ENCODE measurements around the gene GSG1L.
"Not testable (repeated sequence)": the region's sequence is repeated elsewhere in the genome, so short reads cannot be mapped to it uniquely, and the experiment has no call there.

GSG1L gene

DNA sequence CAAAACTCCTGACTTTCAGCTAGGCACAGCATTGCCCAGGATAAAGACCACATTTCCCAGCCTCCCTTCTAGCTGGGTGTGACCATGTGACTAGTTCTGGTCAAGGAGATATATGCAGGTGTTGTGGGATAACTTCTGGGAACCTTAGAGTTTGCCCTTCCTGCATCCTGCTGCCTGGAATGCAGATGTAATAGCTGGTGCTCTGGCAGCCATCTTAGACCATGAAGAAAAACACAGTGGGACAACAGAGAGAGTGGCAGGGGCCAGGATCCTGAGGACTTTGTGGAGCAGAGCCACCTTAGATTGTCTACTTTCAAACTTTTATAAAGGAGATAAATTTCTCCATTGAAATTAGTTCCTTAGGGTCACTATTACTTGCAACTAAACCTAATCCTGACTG is 101.3 kb downstream of the GSG1L start:
- Mint-ChIP-seq H3K4me3 (no peak overlapping the region), H3K9me3 (peaks cover 5% of the 10 kb centered on the region)

DNA sequence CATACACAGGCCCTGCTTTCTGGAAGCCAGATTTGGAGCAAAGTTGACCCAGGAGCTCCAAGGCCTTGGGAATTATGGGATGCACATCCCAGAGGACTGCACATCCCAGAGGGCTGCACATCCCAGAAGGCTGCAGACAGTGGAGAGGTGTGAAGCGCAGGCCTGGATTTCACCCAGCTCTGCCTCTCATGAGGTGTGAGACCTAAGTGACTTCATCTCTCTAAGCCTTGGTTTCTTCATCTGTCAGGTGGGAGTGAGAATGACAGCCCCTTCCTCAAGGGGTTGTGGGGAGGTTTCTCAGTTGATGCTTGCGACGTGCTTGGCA is 102.3 kb downstream of the GSG1L start:
- no peaks in the 10 kb centered on the region for H3K36me3 Mint-ChIP-seq
- H3K27ac Mint-ChIP-seq: no peak overlapping the region

More for the DNA sequence above, 101.3 kb downstream of the GSG1L start:
- Mint-ChIP-seq H3K36me3 (no peaks in the 10 kb centered on the region), H3K27ac (no peak overlapping the region), H3K4me1 (no peaks in the 10 kb centered on the region), H3K27me3 (peaks cover 21% of the 10 kb centered on the region)
- DNase-seq (ENCODE audit: low spot score in 2 of 2) (no peak), ATAC-seq (ENCODE audit: low read depth) (no peak)

DNA sequence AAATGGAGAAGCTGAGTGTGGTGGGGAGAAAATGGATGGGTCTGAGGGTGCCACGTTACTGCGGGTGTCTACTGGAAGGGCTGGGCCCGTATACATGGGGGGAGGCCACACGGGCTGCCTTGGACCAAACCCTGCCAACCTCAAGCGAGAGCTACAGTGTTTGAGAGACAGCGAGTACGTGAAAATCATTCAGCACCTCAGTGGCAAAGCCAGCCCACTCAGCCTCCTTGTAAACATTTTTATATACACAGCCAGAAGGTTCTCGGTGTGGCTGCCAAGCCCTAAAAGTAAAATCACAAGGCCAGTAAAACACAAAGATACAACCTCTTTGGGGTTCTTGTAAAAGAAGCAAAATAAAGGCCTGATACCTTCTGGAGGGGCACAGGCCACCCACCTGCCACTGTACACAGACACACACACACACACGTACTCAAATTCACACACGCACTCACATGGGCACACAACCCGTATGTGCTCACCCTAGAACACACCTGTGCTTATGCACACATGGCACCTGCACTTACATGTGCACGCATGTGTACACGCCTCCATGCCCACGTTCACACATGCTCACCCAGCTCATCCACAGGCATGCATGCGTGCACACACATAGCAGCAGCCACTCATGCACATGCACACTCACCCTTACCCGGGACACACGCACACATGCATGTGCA is 102.8 kb downstream of the GSG1L start:
- peaks cover 5% of the 10 kb centered on the region for H3K9me3 Mint-ChIP-seq
- H3K4me3 Mint-ChIP-seq: no peak overlapping the region
- DNase-seq (ENCODE audit: low spot score in 2 of 2) (no peak), ATAC-seq (ENCODE audit: low read depth) (no peak)
- H3K36me3 Mint-ChIP-seq: no peaks in the 10 kb centered on the region
- no peaks in the 10 kb centered on the region for H3K4me1 Mint-ChIP-seq
- H3K27me3 Mint-ChIP-seq: peaks cover 19% of the 10 kb centered on the region
- no peak overlapping the region for H3K27ac Mint-ChIP-seq

More for the DNA sequence above, 102.3 kb downstream of the GSG1L start:
- Mint-ChIP-seq H3K4me1 (no peaks in the 10 kb centered on the region), H3K4me3 (no peak overlapping the region), H3K27me3 (peaks cover 21% of the 10 kb centered on the region), H3K9me3 (peaks cover 5% of the 10 kb centered on the region)
- DNase-seq (ENCODE audit: low spot score in 2 of 2) (no peak), ATAC-seq (ENCODE audit: low read depth) (no peak)

DNA sequence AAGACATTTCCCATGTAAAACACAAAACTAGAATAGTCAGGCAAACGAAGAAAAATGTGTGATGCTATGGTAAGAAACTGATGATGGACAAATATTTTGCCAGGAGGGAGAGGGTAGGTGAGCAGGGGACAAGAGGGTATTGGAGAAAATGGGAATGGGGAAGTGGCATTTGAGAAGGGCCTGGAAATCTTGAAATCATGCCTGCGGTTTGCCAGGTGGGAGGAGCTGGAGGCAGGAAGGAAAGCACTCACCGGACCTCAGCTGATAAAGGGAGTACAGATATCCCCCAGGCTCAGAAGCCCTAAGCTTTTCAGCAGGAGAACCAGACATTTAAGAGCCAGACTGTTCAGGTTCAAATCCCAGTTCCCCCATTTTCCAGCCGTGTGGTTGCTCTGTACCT is 103.6 kb downstream of the GSG1L start:
- Mint-ChIP-seq H3K9me3 (peaks cover 12% of the 10 kb centered on the region), H3K4me1 (no peaks in the 10 kb centered on the region), H3K36me3 (peaks cover 3% of the 10 kb centered on the region), H3K27me3 (peaks cover 15% of the 10 kb centered on the region), H3K27ac (no peak overlapping the region), H3K4me3 (no peak overlapping the region)
- DNase-seq (ENCODE audit: low spot score in 2 of 2): no peak
- no peak for ATAC-seq (ENCODE audit: low read depth)

DNA sequence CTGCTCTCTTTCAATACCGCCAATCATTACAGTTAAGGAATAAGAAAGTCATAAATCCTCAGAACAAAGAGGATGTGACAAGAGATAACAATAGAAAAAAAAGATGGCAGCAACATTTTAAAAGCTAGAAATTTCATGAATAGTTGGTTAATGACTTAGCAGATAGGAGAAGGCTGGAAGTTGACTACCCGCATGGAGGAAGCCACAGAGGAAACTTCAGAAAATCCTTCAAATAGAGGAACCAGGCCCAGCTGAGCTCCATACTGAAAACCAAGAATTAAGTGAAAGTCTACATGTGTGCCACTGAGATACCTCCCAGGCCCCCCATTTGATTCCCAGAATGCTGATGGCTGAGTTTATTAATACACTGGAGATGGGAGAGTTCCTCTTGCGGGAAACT is 109.3 kb downstream of the GSG1L start:
- no peaks in the 10 kb centered on the region for H3K4me1 Mint-ChIP-seq
- DNase-seq (ENCODE audit: low spot score in 2 of 2): no peak
- no peak overlapping the region for H3K27ac Mint-ChIP-seq
- no peak overlapping the region for H3K4me3 Mint-ChIP-seq
- peaks cover 3% of the 10 kb centered on the region for H3K36me3 Mint-ChIP-seq
- H3K9me3 Mint-ChIP-seq: peaks cover 13% of the 10 kb centered on the region
- peaks cover 17% of the 10 kb centered on the region for H3K27me3 Mint-ChIP-seq
- ATAC-seq (ENCODE audit: low read depth): no peak

DNA sequence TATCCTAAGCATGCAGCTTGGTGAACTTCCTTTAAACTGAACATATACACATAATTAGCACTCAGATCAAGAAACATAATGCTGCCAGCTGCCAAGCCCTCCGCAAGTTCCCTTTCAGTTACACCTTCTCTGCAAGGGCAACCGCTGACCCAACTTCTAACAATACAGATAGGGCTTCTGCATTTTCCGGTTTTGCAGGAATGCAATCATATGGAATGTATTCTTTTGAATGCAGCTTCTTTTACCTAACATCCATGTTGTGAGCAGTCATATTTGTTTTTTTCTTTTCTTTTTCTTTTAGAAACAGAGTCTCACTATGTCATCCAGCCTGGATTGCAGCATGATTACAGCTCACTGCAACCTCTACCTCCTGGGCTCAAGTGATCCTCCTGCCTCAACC is 110.7 kb downstream of the GSG1L start:
- H3K4me3 Mint-ChIP-seq: no peak overlapping the region
- H3K36me3 Mint-ChIP-seq: peaks cover 3% of the 10 kb centered on the region
- no peak overlapping the region for H3K27ac Mint-ChIP-seq
- no peaks in the 10 kb centered on the region for H3K4me1 Mint-ChIP-seq
- H3K27me3 Mint-ChIP-seq: peaks cover 17% of the 10 kb centered on the region
- H3K9me3 Mint-ChIP-seq: peaks cover 13% of the 10 kb centered on the region
- no peak for DNase-seq (ENCODE audit: low spot score in 2 of 2)
- no peak for ATAC-seq (ENCODE audit: low read depth)

DNA sequence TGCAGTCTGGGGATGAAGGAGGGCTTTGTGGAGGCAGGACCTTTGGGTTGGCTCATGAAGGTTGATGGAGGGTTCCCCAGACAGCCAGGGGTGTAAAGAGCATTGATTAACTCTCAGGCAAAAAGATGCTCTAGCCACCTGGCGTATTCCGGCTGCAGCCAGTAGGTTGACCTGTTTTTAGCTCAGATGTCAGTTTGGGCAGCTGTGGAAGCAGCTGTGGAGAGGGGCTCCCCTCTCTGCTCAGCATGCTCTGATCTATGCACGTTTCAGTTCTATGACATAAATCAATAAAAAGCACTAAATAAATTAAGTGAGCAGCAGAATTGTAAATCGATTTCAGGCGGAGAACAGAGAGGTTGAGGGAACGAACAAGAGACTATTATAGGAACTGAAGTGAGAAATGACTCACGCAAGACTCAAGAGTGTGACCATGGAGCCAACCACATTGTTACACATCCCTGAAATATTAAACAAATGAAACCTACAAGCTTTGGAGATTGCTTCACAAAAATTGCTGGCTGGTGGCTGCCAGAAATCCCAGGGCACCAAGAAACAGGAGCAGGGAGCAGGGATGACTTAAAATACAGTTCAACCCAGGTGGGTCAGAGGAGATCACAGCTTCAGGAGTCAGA is 111.9 kb downstream of the GSG1L start:
- Mint-ChIP-seq H3K27me3 (peaks cover 13% of the 10 kb centered on the region), H3K4me3 (no peak overlapping the region), H3K36me3 (peaks cover 3% of the 10 kb centered on the region), H3K27ac (no peak overlapping the region), H3K9me3 (peaks cover 9% of the 10 kb centered on the region), H3K4me1 (no peaks in the 10 kb centered on the region)
- ATAC-seq (ENCODE audit: low read depth): no peak
- DNase-seq (ENCODE audit: low spot score in 2 of 2): no peak

DNA sequence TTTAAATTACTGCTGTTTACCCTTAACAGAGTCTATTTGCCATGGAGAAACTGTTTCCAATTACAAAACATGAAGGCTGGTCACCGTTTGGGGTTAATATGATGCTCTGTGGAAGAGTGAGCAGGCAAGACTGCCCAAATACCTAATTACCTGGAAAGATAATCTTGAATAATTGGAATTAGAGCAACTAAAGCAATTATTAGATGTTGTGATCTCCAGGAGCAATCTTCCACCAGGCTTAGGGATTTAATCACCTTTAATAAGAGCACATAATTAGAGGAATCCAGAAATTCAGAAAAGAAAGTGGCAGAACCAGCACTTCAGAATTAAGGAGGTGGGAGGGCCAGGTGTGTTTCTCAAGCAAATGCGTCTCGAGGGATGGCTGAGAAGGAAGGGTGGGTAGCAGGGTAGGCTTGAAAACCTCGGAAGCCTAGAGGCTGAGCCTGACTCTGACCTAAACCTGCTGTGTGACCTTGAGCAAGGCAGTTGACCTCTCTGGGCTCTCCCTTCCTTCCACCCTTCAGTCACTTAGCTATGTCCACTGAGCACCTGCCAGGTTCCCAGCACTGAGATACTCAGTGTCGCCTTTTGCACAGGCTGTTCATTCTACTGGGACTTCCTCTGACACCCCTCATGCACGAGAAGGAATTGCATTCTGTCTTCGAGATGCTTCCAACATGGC is 113.2 kb downstream of the GSG1L start:
- Mint-ChIP-seq H3K27ac (no peak overlapping the region), H3K9me3 (peaks cover 6% of the 10 kb centered on the region), H3K36me3 (no peaks in the 10 kb centered on the region), H3K4me3 (no peak overlapping the region), H3K27me3 (peaks cover 13% of the 10 kb centered on the region), H3K4me1 (no peaks in the 10 kb centered on the region)
- no peak for ATAC-seq (ENCODE audit: low read depth)
- DNase-seq (ENCODE audit: low spot score in 2 of 2): no peak

DNA sequence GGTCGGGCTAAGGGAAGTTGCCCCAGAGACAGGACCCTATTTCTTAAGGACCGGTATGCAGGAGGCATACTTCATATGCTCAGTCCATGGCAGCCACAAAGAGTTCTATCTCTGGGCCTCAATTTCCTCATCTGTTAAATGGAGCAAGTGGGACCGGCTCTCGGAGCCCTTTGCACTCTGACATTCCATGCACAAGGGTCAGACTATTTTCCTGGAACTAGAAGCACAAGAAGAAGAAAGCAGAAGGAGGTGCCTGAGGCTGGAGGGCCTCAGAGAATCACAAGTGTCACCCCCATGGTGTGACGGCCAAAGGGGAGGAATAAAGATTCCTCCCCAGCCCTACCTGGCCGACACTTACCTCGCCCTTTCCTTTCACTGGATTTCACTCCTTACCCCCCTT is 115.8 kb downstream of the GSG1L start:
- Mint-ChIP-seq H3K36me3 (no peaks in the 10 kb centered on the region), H3K4me3 (no peak overlapping the region), H3K4me1 (no peaks in the 10 kb centered on the region), H3K27me3 (peaks cover 18% of the 10 kb centered on the region), H3K27ac (no peak overlapping the region), H3K9me3 (no peaks in the 10 kb centered on the region)
- ATAC-seq (ENCODE audit: low read depth) (no peak), DNase-seq (ENCODE audit: low spot score in 2 of 2) (no peak)

DNA sequence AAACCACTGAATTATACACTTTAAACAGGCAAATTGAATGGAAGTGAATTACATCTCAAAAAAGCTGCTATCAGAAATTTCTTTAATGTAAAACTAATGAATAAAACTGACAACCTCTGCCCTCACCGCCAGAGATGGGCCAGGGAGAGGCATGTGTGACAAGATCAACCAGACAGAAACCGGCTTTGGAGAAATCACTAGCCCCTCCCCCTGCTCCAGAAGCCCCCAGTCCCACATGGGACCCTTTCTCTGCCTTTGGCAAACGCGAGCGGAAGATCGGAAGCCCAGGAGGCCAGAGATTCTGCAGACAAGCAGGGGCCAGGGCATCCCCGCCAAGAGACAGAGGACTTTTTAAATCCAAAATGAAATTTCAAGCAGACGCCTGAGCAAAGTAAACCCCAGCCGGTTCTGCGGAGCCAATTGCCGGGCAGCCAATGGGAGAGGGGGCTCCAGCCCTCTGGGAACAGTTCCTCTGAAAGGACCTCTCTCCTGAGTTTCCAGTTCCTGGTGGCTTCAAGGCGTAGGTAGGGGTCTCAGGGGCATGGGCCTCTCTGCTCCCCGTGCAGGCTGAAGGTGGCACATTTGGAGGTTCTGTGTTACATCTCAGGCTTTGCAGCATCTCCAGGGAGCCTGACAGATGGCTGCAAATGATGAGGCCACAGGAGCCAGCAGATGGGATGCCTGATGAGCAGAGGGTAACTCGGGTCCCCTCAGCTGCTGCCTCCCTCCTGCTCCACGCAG is 118.1 kb downstream of the GSG1L start:
- Mint-ChIP-seq H3K4me3 (no peak overlapping the region), H3K27me3 (peaks cover 9% of the 10 kb centered on the region), H3K36me3 (no peaks in the 10 kb centered on the region), H3K4me1 (no peaks in the 10 kb centered on the region), H3K9me3 (no peaks in the 10 kb centered on the region), H3K27ac (no peak overlapping the region)
- ATAC-seq (ENCODE audit: low read depth) (no peak), DNase-seq (ENCODE audit: low spot score in 2 of 2) (no peak)

DNA sequence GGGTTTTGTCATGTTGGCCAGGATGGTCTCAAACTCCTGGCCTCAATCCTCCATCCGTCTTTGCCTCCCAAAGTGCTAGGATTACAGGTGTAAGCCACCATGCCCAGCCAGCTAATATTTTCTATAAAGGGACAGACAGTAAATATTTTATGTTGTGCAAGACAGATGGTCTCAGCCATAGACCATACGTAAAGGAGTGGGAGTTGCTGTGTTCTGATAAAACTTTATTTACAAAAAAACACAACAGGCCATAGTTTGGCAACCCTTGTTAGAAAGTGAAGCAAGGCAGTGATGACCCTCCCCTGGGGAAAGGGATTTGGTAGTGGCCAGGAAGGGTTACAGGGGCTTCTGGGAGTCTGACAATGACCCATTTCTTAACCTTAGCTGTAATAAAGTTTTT is 119.7 kb downstream of the GSG1L start:
- ATAC-seq (ENCODE audit: low read depth) (no peak), DNase-seq (ENCODE audit: low spot score in 2 of 2) (no peak)
- no peak overlapping the region for H3K4me3 Mint-ChIP-seq
- no peaks in the 10 kb centered on the region for H3K9me3 Mint-ChIP-seq
- no peak overlapping the region for H3K27ac Mint-ChIP-seq
- no peaks in the 10 kb centered on the region for H3K4me1 Mint-ChIP-seq
- H3K36me3 Mint-ChIP-seq: no peaks in the 10 kb centered on the region
- H3K27me3 Mint-ChIP-seq: peaks cover 9% of the 10 kb centered on the region

DNA sequence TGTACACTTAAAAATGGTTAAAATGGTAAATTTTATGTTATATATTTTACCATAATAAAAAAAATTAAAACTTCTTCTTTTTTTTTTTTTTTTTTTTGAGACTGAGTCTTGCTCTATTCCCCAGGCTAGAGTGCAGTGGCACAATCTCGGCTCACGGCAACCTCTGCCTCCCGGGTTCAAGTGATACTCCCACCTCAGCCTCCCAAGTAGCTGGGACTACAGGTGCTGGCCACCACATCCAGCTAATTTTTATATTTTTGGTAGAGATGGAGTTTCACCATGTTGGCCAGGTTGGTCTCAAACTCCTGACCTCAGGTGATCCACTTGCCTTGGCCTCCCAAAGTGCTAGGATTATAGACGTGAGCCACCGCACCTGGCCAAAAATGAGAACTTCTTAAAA is 121.4 kb downstream of the GSG1L start:
- H3K4me3 Mint-ChIP-seq; DNase-seq (ENCODE audit: low spot score in 2 of 2); H3K27ac Mint-ChIP-seq; ATAC-seq (ENCODE audit: low read depth); H3K9me3 Mint-ChIP-seq; H3K4me1 Mint-ChIP-seq; H3K36me3 Mint-ChIP-seq: not testable (repeated sequence)
- H3K27me3 Mint-ChIP-seq: peaks cover 13% of the 10 kb centered on the region

DNA sequence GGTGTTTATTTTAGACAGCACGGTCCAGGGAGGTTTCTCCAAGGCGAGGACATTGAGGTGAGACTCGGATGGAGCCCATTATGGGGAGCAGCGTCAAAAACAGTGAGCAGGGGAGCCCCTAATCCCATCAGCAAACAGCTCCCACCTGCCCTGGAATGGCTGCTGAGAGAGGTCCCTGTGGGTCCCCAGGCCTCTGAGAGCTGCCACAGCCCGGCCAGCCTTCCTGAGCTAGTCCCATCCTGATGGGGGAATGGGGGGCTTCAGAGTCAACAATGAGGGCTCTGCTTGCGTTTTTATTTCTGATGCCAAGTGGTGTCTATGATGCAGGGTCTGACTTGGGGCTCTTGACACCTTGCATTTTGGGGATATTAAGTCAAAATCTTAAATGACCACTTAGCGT is 128.4 kb downstream of the GSG1L start:
- Mint-ChIP-seq H3K4me3 (no peak overlapping the region), H3K27ac (no peak overlapping the region), H3K27me3 (peaks cover 13% of the 10 kb centered on the region), H3K9me3 (no peaks in the 10 kb centered on the region), H3K4me1 (no peaks in the 10 kb centered on the region), H3K36me3 (no peaks in the 10 kb centered on the region)
- ATAC-seq (ENCODE audit: low read depth): no peak
- no peak for DNase-seq (ENCODE audit: low spot score in 2 of 2)

DNA sequence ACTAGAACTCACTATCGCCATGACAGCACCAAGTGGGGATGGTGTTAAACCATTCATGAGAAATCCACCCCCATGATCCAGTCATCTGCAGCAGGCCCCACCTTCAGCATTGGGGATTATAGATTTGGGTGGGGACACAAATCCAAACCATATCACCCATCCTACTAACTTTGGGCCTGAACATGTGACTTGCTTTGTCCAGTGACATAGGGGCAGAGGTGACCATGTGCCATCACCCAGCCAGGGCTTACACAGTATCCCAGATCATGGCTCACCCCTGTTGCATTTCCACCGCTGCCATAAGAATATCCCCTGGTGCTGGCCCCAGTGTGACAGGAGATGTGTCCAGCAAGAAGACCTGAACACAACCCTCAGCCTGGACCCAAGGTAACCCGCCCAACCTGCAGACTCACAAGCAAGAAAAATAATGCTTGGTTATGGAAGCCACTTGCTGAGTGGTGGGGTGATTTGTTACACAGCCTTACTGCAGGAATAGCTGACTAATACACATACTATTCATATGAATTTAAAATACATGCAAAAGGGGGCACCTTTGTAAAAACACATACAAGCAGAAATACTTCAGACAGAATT is 130.9 kb downstream of the GSG1L start:
- no peak overlapping the region for H3K4me3 Mint-ChIP-seq
- peaks cover 11% of the 10 kb centered on the region for H3K27me3 Mint-ChIP-seq
- no peaks in the 10 kb centered on the region for H3K36me3 Mint-ChIP-seq
- H3K4me1 Mint-ChIP-seq: no peaks in the 10 kb centered on the region
- no peak overlapping the region for H3K27ac Mint-ChIP-seq
- no peaks in the 10 kb centered on the region for H3K9me3 Mint-ChIP-seq
- no peak for DNase-seq (ENCODE audit: low spot score in 2 of 2)
- ATAC-seq (ENCODE audit: low read depth): no peak

Data from memory B cell (primary cell).